NOMO-1 (cell line): ENCODE measurements around the gene TLNRD1.
A peak's percentile ranks its signal among the peaks of the same experiment; 100 is the strongest.

ENCODE experiments used
- DNase-seq, 2 experiments: peaks; one replicate each; lab custom pipeline; 2025; ENCODE audit not compliant: unreplicated experiment in 2 of 2; lab: John Stamatoyannopoulos, UW

TLNRD1 gene

DNA sequence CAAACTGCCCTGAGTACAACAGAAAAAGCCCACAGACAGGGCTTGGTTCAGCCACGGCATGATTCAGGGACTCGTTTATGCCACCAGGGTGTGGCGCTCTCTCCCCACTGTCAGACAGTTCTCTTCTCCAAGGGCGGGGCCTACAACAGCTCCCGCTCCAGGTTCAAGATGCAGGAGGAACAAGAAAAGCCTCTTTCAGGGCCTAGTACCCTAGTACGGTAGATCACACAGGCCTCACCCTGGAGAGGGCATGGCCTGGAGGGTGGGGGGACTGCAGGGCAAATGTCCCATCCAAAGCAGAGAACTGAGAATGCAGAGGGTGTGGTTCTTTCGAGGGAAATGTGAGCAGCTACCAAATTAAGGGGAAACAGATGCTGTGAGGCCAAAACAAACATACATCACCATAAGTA lies 23.1 kb upstream of the TLNRD1 start:
- DNase-seq, result peak; percentile 38 to 70

DNA sequence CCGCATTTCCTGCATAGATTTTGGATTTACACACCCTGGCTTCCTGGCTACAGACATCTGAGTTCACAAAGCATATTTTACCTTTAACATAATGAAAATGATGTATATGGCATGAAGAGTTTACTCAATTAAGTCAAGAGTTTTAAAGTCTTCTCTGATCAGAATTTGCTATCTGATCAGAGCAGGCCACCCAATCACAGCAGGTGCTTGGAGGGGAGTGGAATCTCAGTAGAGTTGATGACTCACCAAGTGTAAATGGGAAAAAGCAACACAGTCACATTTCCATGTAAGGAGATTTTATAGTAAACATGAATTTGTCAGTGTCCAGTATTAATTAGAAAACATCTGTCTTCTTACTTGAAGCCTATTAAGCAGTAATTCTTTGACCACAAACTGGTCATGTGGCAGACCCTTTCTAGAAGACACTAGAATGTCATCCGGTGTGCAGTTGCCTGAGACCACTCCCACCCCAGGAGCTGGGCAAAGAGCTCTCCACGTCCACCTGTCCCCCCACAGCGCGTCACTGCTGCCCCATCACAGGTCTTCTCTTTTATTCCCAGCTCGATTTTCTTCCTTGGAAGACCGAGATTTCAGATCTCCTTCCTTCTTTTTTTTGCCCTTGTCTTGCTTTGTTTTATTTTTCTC lies 21.9 kb upstream of the TLNRD1 start:
- no peak for DNase-seq

DNA sequence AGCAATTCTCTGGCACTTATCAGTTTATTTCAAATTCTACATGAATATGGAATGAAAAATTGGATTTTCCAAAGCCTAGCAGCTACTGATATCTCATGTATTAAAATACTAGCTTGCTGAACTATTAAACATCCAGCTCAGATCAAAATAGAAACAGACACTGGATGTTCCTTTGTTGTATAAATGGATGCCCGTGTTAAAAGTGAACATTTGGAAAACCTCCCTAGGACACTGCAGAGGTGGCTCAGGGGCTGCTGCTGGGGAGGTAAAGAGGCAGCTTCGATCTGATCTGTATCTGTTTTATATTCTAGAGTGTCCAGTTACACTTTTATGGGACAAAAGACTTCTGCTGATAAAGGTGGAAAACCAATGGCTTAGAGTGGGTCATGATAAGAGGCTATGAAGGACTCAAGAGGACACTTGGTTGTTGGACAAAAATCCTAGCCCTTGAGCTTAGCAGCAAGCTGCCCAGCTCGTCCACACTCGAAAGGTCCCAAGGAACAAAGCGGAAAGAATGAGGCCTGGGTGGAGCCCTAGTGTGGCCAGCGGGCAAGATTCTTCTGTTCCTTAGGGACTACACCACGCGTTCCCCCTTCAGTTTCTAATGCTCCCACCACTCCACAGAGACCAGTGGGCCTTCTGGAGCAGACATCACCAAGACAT lies 21.1 kb upstream of the TLNRD1 start:
- DNase-seq, result no peak

DNA sequence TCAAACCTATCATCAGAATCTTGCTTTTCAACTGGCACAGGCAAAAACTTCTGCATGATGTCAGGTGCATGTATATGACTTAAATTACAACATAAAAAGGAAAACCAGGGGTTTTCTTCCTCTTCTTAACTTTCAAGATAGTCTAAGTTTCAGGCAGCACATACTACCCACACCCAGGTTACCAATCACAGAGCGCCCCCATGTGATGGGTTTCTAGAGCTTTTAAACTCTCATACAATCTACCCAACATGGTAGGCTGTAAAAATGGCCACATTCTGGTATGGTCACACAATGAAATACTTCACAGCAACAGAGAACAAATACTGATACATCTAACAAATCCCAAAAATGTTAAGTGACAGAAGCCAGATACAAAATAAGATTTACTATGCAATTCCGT lies 18.5 kb upstream of the TLNRD1 start:
- peak in 1 of 2 experiments; percentile 23 for DNase-seq

DNA sequence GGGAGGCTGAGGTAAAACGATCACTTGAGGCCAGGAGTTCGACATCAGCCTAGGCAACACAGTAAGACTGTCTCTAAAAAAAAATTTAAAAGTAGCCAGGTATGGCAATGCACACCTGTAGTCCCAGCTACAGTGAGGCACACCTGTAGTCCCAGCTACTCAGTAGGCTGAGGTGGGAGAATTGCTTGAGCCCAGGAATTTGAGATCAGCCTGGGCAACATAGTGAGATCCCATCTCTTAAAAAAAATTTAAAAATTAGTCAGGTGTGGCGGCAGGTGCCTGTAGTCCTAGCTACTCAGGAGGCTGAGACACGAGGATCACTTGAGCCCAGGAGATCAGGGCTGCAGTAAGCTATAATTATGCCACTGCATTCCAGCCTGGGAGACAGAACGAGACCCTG lies 17.9 kb upstream of the TLNRD1 start:
- no peak for DNase-seq

DNA sequence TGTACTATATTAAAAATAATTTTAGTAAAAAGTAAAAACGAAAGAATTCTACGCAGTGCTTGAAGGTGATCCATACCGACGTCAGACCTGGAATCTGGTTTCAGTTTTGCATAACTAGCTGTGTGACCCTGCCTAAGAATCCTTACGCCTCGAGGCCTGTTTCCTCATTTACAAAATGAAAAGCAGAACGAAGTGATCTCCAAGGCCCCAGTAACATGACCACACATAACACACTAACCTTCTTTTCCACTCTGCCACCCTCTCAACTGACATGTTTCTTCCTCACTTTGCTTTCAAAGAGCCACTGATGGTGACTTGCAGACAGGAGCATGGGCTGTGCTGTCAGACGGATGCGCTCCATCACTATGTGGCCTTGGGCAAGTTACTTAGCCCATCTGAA lies 15.9 kb upstream of the TLNRD1 start:
- peak; percentile 88 to 91 for DNase-seq

DNA sequence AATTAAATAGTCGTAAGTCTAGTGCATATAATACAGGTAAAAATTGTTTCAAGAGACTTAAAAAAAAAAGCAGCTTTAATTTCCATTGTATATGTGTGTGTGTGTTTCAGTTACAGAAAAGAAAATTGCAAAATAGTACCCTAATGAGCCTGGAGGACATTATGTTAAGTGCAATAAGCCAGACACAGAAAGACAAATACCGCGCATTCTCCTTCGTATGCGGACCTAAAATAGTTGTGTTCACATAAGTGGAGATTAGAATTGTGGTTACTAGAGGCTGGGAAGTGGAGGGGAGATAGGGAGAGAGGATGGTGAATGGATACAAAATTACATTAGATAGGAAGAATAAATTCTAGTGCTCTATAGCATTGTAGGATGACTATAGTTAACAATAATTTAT lies 14.7 kb upstream of the TLNRD1 start:
- DNase-seq, result no peak

DNA sequence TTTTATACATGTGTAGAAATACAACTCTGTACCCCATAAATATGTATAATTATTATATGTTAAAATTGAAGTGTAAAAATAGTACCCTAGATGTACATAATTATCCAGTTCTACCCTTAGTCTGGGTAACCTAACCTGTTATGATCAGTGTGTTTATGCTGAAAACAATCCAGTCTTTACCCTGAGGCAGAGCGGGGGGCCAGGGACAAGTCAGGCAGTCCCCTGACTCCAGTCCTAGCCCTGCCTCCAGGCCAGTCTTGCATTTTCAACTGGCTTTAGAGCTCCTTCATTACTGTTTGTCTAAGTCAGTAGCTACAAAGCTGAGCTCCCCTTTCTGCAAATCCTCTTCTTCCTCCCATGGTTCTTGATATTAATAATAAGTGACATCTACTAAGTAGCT lies 14.2 kb upstream of the TLNRD1 start:
- DNase-seq, result no peak

DNA sequence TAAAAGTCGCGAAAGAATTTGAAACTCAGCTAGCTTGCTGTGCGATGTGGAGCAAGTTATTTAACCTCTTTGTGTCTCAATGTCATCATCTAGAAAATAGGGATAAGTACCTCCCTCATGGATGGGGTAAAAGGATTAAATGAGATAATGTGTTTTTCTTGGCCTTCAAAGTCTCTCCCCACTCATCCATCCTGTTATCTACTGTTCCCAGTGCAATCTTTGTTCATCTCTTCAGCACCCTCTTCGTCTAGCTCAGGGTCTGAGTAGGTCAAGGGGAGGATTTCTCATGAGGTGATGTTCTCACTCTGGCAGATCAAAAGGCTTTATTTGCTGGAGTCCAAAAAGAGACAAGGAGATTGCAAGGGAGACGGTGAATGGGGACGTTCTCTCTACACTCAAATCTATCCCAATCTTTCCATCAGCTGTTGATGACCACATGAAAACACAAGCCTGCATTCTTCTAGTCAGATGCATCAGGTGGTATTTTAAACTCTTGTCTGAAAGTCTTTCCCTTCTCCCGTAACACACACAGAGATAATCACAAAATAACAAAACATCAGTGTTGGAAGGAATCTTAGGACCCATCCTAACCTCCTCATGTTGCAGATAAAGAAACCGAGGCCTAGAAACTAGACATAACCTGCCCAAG lies 12.5 kb upstream of the TLNRD1 start:
- DNase-seq, result no peak

DNA sequence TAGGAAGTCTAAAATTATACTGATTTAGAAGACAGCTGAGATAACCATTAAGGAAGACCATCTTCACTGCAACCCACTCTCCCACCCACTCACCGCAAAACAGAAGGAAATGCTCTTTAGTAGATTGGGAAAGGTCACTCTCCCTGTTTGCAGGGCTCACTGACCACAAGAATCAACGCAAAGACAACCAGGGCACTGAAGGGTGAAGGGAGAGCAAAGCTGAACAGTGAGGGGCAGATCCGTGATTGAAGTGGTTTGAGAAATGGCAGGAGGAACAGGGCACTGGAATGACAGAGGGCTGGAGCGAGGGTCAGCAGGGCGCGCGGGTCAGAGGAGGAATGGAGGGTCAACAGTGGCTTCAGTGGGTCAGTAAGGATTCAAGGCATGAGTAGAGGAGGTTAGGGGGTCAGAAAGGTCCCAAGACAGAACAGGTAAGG lies 11.6 kb upstream of the TLNRD1 start:
- DNase-seq, result no peak

DNA sequence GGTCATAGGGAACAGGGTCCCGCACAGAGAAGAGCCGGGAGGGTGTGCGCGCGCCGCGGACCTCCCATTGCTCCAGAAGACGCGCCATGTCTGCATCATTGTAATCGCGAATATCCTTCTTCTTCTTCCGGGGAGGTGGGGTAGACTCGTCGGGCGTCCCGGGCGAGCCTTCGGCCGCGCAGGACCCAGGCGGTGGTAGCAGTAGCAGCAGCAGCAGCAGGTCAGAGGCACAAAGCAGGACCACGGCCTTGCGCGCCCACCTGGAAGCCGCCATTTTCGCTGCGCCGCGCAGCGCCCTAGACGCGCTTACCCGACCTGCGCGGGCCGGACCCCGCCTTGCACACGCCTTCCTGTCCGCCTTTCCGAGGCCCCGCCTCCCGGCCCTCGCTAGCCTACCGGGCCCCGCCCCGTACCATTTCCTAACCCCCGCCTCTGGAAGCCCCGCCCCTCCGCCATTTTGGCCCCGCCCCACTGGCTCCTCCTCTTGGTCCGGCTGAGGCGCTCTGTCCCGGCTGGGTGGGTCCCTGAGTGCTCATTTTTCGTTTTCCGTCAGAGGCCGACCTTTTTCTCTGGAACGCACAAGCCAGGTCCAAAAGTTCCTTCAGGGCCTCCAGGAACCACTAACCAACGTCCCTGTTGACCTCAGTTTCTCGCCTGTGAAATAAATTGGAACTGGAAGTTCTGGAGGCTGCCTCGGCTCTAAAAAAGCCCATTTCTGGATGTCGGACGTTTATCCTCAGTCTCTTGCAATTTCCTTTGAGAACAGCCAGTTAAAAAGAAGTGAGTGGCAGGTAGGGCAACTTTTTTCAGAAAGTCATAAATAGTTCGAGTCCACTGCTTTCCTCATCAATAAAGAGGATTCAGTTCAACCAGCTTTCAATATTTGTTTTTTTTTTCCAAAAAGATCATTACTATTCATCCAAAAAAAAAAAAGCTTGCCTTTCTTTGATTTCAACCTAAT lies 10.9 kb upstream of the TLNRD1 start, which contains the start of gene MESD:
Gene MESD (minus strand): TSS at position 302 of the 961 bp plus-strand sequence. CDS start 28 bp downstream, at position 274.
- peak; percentile 89 to 96 for DNase-seq

DNA sequence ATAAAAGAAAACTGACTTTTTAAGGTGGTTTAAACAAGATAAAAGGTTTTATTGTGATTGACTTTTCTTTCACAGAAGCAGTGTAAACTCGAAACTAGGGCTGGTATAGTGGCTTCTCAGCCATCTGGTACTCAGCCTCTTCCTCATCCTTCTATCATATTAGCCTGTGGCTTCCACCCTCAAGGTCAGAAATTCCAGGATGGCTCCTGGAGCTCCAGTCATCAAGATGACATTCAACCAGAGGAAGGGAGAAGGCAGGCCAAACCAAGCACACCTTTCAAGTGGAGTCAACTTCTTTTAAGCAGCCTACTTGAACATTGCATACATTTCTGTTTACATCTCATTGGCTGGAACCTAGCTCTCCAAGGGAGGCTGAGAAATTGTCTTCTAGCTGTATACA lies 9.8 kb upstream of the TLNRD1 start:
- DNase-seq, result no peak

DNA sequence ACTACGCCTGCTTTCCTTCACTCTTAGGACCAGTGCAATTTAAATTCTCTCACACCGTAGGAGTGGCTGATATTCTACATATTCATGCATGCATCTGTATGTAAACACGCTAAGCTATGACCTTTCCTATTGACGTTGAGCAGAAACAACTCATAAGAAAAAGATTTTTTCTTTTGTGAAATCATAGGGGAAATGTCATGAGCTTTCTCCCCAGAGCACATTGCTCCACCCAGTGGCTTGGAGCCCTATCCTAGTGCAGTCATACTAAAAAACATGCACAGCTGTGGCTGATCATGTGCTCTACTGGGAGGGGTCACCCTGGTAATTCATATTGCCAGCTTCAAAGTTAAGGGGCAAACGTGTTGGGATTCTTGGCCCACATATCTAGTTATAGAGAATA lies 9.3 kb upstream of the TLNRD1 start:
- DNase-seq, result peak; percentile 26 to 40

DNA sequence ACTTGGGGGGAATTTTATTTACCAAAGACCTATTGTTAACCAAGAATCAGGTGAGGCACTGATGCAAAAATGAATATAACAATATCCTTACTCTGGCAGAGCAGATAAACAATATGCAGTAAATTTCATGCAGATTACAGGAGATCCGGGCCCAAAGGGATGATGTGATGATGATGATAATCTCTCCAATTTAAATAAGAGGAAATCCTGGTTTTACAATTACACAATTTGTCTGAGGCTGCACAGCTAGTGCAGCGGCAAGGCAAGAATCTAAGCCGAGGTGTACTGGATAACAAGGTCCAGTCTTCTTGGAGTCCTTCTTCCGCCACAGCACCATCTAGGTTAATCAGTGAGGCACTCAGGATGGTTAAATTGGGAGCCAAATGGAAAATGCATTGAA lies 8.7 kb upstream of the TLNRD1 start:
- DNase-seq, result peak in 1 of 2 experiments; percentile 55

DNA sequence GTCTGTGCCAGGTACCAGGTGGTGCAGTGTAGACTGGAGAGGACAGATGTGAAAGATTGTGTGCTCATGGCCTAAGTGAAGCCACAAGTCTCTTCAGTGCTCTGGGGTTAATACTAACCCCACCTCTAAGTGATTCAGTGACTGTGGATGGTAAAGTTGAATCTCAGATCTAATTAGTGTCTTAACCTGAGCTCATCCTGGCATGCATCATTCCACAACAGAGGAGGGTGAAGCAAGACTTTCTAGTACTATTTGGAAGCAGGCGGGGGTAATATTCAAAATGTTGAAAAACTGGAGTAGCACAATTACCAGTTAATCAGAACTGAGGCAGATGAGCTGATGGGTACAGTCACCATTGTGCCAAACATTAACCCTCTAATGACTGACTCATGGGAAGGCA lies 8.3 kb upstream of the TLNRD1 start:
- no peak for DNase-seq

DNA sequence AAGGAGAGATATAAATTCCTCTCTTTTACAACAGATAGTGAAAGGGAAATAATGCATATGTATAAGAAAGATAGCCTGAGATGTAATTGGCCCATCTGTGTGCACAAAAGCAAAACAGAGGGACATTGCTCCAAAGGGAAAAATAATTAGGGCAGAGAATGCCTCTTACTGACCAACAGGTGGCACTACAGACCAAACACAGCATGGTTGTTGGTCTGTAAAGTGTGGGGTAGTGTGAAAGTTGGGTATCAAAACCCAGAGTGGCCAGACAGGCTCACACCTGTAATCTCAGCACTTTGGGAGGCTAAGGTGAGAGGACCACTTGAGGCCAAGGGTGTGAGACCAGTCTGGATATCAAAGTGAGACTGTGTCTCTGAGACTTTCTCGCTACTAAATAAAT lies 4.5 kb upstream of the TLNRD1 start:
- DNase-seq, result peak in 1 of 2 experiments; percentile 11

DNA sequence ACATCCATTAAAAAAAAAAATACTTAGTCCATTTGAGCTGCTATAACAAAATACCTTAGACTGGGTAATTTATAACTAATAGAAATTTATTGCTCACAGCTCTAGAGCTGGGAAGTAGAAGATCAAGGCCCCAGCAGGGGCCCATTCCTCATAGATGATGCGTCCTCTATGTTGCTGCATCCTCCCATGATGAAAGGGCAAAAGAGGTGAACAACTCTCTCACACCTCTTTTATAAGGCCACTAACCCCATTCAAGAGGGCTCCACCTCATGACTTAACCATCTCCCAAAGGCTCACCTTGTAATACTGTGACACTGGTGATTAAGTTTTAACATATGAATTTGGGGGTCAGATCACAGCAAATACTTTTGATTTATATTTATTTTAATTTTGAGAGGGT lies 3.0 kb upstream of the TLNRD1 start:
- no peak for DNase-seq

DNA sequence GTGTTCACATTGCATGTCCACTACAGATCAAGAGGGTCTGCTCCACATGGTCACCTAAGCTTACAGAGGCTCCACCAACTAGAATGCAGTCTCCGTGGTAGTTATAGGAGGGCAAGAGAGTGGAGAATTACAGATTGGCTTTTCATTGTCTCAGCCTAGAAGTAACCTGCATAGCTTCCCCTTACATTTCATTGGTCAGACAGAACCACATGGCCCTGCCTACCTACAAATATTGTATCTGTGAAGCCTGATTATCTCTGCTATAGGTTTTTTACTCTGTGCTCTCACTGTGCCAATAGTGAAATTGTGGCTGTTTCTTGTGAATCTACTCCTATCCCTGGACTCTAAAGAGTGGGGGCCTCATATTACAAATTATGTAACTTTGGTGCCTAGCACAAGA lies 2.5 kb upstream of the TLNRD1 start:
- DNase-seq, result no peak

DNA sequence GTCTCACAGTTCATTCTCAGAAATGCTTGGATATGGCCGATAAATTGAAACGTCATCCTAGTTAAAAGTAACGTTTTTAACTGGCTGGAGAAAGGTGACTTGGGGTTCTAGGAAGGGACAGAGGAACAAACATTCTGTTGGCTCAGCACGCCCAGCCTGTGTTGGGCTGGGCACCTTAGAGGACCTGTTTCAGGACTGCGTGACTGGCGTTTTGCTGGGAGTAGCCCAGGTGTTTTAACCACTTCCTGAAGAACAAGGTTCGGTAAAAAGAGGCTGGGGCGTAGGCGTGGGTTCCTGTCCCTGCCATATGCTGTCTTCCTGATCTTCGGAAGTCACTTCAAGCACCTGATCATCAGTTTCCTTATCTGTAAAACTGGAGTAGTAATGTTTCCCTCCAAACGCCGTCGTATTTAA lies 1.1 kb upstream of the TLNRD1 start:
- DNase-seq, result peak in 1 of 2 experiments; percentile 51

DNA sequence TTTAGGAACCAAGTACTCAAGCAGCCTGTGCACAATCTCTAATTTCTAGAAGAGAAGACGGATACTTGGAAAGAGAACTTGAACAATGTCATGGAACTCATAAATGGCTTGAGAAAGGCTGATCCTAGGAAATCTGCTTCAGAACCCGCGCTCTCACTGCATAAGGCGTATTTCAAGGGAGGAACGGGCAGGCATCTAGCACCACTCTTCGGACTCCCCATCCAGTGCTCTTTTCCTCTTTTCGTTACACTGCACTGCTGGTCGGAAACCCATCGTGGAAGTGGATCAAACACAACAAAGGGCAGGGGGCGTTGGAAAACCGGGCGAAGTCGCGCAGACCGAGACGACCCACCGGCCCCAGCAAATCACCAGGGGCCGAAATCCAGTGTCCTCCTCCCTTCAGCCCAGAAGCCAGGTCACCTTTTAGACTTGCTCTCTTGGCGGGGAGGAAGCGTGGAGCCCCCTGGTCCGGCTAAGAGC lies 539 bp upstream of the TLNRD1 start:
- peak in 1 of 2 experiments; percentile 31 for DNase-seq
